Activated T-cell treated with anti-CD3 and anti-CD28 coated beads for 4 hours (primary cell): Measurements from ENCODE around the gene LRRIQ4.

Experiments used
- DNase-seq: peaks from one replicate; pipeline ENCODE4 v3.0.0-alpha.2; 2020

LRRIQ4 gene

DNA sequence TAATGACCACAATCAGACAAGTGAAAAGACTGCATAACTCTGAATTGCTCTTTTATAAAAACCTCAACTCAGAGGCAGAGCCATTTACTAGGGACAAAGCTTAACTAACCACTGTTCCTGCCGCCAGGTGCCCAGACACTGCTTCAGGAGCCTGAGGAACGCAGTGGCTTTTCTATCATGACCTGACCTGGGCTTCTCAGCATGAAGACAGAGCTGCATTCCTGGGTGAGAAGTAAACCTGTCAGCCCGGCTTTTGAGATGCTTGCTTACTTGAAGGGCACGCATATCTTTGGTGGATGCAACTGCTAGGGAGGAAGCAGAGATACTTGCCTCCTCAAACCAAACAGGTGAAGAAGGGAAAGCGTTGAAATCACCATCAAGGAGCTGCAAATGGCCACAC lies 49.2 kb downstream of the LRRIQ4 start:
- DNase-seq, result no peak

DNA sequence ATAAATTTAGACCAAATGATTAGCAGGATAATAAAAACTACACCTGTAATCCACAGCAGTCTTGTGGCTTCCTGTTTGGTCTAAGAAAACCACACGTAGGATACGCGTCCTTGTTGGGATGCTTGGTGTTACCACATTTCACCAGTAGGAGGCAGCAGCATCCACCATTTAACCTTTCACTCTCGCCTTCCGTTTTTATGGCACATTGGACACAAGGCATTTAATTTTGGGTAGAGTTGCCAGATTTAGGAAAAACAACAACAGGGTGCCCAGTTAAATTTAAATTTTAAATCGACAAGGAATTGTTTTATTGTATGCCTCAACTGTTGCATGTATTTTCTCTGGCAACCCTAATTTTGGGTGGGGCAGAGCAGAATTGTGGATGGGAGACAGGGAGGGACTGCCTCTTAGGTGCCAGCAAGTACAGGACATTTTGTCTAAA lies 50.8 kb downstream of the LRRIQ4 start:
- DNase-seq, result peak; percentile 55

DNA sequence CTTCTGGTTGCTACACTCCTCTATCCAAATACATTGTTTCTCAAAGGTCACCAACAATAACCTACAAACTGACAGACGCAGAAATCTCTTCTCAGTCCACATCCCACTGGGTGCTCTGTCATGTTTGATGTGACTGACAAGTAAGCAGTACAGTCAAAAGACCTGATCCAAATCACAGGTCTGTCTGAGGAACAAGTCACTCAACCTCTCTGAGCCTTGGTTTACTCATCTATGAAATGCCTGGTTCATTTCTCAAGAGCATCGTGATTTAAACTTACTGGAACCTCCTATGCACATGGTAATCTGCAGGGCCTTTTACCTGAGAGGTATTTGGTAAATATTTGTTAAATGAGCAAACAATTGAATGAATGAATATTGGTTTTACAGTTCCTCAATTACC lies 51.6 kb downstream of the LRRIQ4 start:
- DNase-seq, result no peak

DNA sequence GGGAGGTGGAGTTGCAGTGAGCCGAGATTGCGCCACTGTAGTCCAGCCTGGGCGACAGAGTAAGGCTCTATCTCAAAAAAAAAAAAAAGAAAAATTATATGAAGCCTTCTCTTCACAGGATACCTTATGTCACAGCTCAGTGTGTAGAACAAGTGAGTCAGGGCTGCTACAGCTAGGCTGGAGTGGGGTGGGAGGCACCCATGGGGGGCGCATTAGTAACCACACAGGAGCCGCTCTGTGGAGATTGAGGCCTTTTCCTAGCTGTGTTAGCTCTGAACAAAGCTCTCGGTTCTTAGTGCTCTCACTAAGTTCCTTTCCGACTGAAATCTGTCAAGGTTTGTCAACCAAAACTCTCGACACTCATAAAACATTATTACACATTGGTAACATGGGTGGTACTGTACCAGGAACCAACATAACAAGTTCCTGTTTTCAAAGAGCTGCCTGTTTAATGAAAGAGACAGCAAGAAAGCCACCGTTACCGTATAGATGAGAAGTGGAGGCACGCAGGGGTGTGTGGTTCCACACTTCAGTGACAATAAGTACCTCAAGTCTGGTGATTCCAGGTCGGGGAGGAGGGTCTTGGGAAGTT lies 52.6 kb downstream of the LRRIQ4 start:
- DNase-seq, result peak; percentile 3

DNA sequence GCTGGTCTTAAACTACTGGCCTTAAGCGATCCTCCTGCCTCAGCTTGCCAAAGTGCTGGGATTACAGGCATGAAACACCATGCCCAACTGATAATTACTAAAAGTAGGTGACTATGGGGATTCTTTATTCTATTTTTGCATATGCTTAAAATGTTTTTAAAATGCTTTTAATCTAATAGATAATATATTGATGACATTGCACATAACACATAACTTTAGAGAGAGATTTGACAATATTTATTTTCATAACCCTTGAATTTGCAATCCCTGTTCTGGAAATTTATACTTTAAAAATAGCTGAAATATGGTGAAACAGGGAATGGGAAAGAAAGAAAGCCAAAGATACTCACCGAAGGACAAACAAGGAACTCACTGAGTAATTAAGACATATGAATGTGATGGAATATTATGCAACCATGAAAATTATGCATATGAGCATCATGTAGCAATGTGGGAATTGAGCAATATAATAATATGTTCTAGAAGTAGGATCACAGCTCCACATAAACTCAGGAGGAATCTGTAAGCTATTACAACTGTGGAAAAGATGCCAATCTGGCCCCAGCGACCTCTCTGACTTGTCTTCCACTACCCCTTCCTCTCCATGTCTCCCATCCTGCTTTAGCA lies 55.0 kb downstream of the LRRIQ4 start:
- DNase-seq, result no peak

DNA sequence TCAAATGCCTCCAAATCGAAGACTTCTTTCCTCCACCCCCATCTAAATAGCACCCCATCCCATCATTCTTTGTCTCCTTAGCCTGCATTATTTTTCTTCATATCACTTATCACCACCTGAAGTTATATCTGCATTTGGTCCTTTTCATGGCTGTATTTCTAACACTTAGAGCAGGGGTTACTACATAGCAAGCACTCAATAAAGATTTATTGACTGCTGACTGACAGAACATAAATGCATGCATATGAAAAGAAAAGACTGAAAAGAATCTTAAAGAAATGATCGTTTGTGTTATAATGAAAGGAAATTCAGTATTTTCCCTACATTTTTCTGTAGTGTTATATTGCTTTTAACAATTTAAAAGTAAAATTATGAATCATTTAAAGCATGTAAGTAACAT lies 55.7 kb downstream of the LRRIQ4 start:
- DNase-seq, result no peak

DNA sequence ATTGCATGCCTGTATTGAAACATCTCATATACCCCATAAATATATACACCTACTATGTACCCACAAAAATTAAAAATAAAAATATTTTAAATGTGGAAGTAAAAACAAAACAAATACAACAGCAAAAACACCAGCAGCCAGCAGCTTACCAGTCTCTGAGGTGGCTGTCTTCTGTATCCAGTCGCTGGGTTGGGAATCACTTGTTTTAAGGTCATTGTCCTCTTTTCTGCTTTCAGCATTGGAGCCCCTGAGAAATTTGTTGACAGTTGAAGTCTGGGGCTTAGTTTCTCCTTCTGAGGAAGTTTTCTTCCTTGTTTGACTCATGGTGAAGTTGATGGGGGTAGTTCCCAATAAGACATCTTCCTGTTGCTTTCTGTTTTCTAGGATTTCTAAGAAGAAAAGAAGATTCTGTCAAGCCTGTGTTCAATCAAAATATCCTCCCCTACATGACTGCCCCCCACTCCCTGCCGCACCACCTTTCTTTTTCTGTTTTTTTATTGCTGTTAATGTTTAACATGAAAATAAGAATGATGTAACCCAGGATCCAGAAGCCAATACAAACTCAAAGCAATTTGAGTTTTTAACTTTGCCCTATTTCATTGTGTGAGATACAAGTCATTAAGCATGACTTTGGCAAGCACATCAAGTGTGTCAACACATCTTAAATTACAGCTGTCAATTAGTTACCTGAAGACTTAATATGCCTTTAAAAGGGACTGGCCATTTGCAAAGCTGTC lies 57.0 kb downstream of the LRRIQ4 start, which contains the start of gene LRRC31:
LRRC31 (minus strand) TSS at position 452 of the 737 bp plus-strand sequence; CDS start at position 324, 128 bp downstream.
- DNase-seq, result no peak

DNA sequence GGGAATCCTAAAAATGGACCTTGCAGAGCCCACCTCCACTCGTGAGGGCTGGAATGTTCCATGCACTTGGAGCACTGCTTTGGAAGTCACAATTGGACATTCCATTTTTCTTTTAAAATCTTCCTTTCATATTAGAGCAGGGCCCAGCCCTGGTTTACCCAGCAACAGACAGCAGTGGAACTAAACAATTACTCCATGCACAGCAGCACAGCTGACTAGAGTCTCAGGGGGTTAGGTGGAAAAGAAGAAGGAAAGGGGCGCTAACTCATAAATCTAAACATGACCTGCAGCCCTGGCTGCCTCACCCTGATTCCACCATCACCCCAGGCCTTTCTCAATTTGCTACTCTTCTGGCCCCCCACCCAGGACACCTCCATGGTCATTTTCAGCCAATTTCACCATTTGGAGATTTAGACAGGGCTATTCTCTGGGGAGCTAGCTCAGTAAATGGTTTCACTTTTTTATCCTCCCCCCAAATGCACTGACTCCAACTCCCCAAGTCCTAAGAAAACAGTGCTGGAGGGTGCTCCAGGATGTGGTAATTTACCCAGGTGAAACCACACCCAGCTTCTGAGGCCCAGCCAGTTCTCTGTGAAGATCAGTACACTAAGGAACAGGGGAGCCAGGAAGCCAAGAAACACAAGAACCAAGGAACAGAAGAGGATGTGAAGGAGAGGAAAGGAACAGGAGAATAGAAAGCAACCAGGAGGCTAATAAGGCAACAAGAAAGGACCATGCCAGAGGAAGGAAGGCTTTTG lies 58.6 kb downstream of the LRRIQ4 start:
- DNase-seq, result no peak

DNA sequence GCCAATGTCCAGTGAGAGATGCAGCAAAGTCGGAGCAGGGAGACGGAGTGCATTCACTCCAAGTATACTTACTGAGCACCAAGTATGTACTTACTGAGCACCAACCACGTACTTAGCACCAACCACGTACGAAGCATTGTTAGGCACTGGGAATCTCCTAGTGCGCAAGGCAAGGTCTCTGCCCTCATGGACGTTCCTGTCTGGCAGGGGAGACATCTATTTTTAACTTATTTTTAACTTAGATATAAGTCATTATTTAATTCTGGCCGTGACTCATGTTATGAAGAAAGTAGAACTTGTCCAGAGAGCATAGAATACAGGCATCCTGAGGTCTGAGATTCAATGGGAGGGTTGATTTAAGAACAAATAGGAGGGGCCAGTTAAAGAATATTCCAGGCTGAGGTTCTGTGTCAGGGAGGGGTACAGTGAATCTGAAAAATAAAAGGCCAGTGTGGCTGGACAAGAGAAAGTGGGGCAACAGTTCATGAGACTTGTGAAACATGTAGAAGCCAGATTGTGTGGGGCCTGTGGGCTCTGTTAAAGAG lies 66.4 kb downstream of the LRRIQ4 start:
- no peak for DNase-seq

DNA sequence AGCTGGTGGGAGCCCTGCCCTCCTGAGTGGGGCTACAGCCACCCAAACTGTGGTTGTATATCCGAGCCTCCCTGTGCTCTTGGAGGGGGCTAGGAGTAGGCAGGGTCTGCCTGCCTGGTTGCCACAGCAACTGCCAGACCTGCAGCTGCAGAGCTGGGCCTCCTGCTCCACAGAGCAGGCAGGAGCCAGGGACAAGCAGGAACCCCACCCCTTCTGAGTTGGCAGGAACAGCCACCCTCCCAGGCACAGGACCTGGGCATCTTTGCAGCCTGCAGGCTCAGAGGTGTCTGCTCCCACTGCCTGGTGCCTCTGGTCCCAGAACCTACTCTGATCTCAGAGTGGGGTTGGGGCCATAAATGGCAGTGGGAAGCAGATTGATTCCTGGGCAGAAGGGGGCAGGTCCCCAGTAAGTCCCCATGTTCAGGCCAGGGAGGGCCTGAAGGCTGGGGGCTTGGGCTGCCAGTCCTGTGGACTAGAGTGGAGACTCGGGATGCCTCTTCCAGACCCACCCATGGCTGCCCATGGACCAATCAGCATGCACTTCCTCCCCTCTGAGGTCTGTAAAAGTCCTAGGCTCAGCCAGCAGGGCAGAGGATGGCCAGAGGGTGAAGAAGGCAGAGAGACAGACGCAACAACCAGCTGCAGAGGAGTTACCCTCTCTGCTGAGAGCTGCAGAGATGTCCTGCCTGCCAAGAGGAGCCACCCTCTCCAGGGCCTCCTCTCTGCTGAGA lies 67.3 kb downstream of the LRRIQ4 start:
- no peak for DNase-seq

DNA sequence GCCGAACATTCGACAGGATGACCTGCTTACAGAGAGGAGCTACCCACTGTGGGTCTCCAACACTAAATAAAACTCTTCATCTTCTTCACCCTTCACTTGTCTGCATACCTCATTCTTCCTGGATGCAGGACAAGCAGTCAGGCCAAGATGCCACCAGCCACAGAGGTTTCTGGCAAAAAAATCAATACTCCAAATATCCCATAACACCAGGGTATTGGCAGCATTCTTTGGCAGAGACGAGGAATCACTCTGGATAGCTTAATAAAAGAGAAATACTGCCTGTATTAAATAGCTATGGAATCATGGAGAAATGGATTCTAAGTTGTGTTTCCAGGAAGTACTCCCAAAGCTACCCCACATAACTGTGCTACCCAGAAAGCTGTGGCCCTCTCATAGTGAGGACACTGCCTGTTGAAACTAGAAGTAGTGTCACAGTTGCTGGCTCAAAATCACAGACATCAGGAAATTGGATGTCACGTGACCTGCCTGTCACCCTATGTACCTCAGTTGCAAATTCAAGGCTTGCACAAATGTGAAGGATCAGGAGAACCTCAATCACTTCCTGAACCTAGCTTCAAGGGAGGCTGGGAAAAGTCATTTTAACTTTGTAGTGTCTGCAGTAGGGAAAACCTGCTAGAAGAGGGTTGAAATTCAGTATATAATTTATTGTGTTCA lies 68.0 kb downstream of the LRRIQ4 start:
- DNase-seq, result no peak

DNA sequence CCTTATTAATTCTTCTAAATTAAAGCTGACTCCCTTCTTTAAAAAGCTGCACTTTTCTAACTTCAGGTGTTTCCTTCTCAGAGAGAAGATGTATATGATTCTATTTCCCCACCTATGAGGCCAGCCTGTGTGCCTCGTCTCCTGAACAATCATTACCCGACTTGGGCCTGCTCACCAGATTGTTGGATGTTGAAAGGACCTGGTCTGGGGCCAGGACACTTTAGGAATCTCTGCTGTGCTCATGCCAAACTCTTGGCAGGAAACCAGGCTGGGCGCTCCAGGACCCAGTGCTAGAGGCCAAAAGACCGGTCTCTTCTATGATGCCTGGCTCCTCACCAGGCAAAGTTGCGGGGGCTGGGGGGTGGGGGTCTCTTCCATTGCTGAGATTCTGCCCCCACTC lies 74.0 kb downstream of the LRRIQ4 start:
- no peak for DNase-seq
